Stimulated activated CD4-positive, alpha-beta T cell treated with anti-CD3 and anti-CD28 coated beads, Interleukin-1b, Interleukin-23, amount 100 ng/mL, for 4 hours (primary cell): ENCODE data around the gene SLC26A4.
"Not testable (repeated sequence)": the region's sequence is repeated elsewhere in the genome, so short reads cannot be mapped to it uniquely, and the experiment has no call there.

ENCODE experiments used
- DNase-seq, 2 donors: peaks; one replicate each; pipeline ENCODE4 v3.0.0-alpha.2; 2020; ENCODE audit warnings: low read depth in 2 of 2

SLC26A4 gene

DNA sequence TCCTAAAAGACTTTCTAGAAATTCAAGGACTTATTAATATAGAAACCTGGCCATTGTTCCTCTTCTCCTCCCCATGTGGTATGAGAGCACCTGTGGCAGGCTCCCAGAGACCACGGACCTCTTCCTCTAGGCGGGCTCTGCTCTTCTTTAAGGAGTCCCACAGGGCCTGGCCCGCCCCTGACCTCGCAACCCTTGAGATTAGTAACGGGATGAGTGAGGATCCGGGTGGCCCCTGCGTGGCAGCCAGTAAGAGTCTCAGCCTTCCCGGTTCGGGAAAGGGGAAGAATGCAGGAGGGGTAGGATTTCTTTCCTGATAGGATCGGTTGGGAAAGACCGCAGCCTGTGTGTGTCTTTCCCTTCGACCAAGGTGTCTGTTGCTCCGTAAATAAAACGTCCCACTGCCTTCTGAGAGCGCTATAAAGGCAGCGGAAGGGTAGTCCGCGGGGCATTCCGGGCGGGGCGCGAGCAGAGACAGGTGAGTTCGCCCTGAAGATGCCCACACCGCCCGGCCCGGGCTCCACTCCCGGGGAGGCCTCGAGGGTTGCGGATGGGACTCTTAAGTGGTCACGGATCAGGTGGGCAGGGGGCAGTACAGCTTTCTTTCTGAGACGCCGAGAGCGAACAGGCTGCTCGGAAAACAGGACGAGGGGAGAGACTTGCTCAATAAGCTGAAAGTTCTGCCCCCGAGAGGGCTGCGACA lies at the start of gene SLC26A4:
SLC26A4 (plus strand) TSS at position 448 of the 700 bp plus-strand sequence. CDS start 814 bp downstream, outside the sequence.
- peak in 1 of 2 donors; percentile 19 for DNase-seq

DNA sequence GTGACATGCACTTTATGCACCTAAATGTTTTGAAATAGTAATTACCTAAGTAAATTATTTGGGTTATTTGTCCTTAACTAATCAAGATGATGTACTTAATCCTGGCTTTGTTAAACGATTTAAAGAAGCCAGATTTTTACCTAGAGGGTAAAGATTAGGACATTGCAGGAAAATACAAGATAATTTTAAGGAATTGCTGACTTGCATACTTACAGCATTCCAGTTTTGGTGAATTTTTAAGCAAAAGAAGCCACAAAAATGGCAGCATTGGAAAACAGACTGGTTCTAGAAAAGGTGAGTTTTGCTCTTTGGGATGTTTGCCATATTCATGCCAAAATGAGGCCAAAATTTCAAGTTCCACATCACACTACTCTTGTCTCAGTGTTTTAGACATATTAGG lies 47.2 kb upstream of the SLC26A4 start:
- no peak for DNase-seq

DNA sequence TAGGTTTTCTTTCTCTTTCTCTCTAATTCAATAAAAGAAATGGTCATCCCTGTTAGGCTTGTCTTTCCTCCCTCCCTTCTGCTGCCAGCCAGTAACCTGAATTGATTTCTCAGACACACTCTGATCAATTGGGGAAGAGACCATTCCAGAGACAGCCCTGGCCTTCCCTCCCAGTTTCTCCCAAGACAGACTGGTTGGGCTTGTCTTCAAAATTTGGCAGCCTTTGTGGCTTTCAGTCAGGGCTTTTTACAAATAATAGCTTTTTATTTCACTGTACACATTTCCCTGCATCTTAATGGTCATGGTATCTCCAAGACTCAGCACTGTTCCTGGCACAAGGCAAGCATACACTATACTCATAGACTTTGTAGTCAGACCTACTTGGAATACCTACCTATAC lies 46.7 kb upstream of the SLC26A4 start:
- no peak for DNase-seq

DNA sequence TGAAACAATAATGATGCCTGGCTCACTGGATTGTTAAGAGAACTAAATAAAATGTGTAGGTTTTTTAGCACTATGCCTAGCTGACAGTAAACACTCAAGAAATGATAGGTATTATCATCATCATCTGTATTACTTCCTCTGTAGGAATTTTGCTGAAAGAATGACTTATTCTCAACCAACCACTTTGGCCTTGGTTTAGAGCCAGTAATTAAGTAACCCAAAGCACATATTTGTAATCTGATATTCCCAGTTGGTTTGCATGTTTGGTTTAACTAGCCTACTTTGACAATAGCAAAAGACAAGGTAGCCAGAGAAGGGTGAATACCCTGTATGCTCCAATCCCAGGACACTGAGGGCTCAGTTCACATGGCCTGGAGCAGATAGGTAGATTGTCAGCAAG lies 46.2 kb upstream of the SLC26A4 start:
- no peak for DNase-seq

- no peak for DNase-seq
These were observed 44.5 kb upstream of the SLC26A4 start for GRCh38 chr7:107615910-107616680.

DNA sequence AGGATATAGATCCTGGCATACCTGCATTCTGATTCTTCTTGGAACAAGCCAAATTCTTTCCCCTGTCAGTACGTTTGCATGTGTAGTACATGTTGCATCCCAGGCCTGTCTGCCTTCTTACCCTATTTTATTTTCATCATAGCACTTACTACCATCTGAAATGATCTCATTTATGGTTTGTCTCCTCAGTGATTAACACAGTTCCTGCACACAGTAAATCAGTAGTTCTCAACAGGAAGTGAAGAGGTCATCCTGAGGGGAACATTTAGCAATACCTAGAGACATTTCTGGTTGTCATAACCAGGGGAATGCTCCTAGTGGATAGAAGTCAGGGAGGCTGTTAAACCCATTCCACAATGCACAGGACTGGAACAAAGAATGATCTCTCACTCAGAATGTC lies 38.2 kb upstream of the SLC26A4 start:
- no peak for DNase-seq

DNA sequence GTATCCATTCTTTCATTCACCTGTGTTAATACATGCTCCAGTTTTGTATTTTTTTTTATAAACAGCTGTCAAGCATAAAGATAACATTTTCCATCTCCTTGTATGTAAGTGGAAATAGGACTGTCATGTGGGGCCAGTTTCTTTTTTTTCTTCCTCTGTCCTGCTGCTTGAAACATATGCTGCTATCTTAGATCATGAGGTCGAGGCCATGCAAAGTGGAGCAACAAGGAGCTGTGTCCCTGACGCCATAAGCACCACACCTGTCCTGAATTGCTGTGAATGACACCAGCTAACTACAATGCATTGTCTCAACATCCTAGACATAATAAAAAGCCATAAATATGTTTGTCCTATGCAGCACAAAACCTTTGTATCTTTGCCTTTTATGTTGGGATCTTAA lies 37.7 kb upstream of the SLC26A4 start:
- DNase-seq, result no peak

GRCh38 chr7:107627002-107627401 lies 33.6 kb upstream of the SLC26A4 start:
- DNase-seq, result no peak

GRCh38 chr7:107628461-107629064 lies 32.1 kb upstream of the SLC26A4 start:
- no peak for DNase-seq

- DNase-seq, result no peak
These were observed 30.3 kb upstream of the SLC26A4 start for GRCh38 chr7:107630342-107630741.

DNA sequence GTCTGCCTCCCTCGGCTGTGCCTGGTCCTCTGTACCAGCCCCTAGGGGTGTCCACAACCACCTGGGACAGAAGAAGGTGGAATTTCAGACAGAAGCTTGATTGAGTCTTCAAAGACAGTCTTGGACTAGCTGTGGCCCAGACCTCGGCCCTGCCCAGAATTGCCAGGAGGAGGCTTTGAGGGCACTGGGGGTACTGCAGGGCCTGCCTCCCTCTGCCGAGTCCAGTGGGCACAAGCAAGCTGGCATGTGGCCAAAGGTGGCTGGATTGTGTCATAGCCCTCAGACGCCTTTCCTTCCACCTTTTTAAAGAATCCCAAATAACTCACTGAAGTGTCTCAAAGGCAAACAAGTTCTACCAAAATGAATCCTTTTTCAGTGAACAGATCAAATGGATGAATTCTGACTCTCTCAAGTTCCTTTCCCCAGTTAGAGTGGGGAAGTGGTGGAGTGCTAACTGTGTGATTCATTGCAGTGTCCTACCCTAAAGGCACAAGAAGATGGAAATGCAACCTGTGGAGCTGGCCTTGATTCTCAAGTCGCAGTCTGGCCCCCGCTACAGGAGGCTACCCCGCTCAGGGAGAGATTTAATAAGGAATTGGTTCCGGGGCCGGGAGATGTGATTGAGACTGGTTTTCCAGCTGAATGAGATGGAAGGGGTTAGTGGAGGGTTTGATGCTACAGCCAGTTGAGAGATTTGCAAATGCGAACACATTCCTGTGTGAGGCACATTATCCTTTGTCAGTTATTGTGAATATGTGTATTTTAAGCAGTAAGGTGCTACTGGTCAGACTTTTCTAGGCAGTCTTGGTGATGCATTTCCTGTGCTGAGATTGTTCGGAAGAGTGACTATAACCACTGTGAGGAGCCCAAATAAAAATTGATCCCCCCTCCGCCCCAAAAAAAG lies 28.8 kb upstream of the SLC26A4 start:
- DNase-seq, result no peak

- no peak for DNase-seq
These were observed 28.1 kb upstream of the SLC26A4 start for GRCh38 chr7:107632492-107632865.

DNA sequence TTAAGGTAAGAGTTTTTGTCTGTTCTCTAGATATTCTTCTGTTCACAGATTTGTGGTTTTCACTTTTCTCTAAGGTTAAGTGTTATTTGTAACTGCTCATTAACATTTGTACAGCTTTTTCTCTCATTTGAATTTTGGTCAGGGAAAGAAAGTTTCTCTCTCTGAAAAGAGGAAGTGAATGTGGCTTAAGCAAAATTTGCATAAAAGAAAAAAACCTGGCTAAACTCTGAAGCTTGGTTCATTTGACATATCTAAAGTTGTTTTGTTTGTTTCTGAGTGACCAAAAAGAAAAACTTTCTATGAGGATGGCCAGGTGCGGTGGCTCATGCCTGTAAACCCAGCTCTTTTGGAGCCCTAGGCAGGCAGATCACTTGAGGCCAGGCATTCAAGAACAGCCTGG lies 22.0 kb upstream of the SLC26A4 start:
- no peak for DNase-seq

GRCh38 chr7:107639070-107639469 lies 21.6 kb upstream of the SLC26A4 start:
- not testable (repeated sequence) for DNase-seq

- no peak for DNase-seq
These were observed 19.0 kb upstream of the SLC26A4 start for GRCh38 chr7:107641676-107642075.

DNA sequence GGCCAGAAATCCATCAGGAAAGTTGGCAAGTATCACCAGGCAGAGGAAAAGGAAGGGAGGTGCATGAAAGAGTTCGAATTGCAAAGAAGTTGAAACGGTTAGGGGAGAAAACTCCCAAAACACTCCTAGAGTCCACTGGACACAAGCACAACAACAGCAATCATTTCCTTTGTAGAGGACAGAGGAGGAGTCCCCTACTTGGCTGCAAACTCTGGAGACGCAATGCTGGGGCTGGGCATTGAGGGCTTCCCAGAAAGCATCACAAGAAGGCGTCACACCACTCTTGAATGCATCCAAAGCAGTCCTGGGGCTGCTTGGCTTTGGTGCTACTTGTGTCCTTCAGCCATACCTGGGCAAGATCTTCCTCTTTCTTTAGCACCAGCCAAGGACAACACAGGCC lies 18.1 kb upstream of the SLC26A4 start:
- no peak for DNase-seq

GRCh38 chr7:107643407-107643806 lies 17.2 kb upstream of the SLC26A4 start:
- DNase-seq, result no peak

DNA sequence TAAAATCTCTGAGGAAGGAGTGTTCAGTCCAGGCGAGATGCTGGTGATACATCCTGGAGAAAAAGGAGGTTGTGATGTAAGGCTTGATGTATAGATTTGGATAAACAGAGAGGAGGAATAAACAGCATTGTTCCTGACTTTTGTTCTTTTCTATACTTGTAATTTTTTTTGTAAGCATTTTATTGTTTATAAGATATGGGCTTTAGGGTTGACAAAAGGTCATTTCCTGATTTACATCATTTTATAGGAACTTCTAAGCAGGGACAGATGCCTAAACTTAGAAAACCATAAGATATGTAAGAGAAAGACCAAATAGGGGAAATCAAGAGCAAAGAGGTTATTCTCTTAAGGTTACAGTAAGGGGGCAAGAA lies 16.7 kb upstream of the SLC26A4 start:
- no peak for DNase-seq

GRCh38 chr7:107644309-107644974 lies 16.2 kb upstream of the SLC26A4 start:
- no peak for DNase-seq

GRCh38 chr7:107652642-107653041 lies 8.0 kb upstream of the SLC26A4 start:
- DNase-seq, result no peak

GRCh38 chr7:107658467-107658866 lies 2.2 kb upstream of the SLC26A4 start:
- no peak for DNase-seq
